ENCODE data around the gene XPO1.
A peak's percentile ranks its signal among the peaks of the same experiment; 100 is the strongest.
"Not testable (repeated sequence)": the region's sequence is repeated elsewhere in the genome, so short reads cannot be mapped to it uniquely, and the experiment has no call there.

The XPO1 gene

GRCh38 chr2:61463769-61464475 is 74.2 kb downstream of the XPO1 start:
- TF ChIP-seq CTCF (conservative IDR thresholded peaks at IDR 0.05; ENCODE audit: low read depth, low read length), result no peak
- H3K4me3 ChIP-seq (ENCODE audit: low read length), result no peak overlapping the region
- DNase-seq (ENCODE audit: low read depth), result peak; percentile 87

- TF ChIP-seq CTCF (conservative IDR thresholded peaks at IDR 0.05; ENCODE audit: low read depth, low read length), result no peak
- no peak overlapping the region for H3K4me3 ChIP-seq (ENCODE audit: low read length)
- no peak for DNase-seq (ENCODE audit: low read depth)
Observed at GRCh38 chr2:61461404-61461803, 76.8 kb downstream of the XPO1 start.

- no peak for DNase-seq (ENCODE audit: low read depth)
- H3K4me3 ChIP-seq (ENCODE audit: low read length), result no peak overlapping the region
- no peak for TF ChIP-seq CTCF (conservative IDR thresholded peaks at IDR 0.05; ENCODE audit: low read depth, low read length)
Observed at GRCh38 chr2:61460163-61460562, 78.0 kb downstream of the XPO1 start.

GRCh38 chr2:61456746-61457420 is 81.3 kb downstream of the XPO1 start:
- H3K4me3 ChIP-seq (ENCODE audit: low read length), result no peak overlapping the region
- DNase-seq (ENCODE audit: low read depth), result no peak
- no peak for TF ChIP-seq CTCF (conservative IDR thresholded peaks at IDR 0.05; ENCODE audit: low read depth, low read length)

- no peak for DNase-seq (ENCODE audit: low read depth)
- TF ChIP-seq CTCF (conservative IDR thresholded peaks at IDR 0.05; ENCODE audit: low read depth, low read length), result no peak
Observed at GRCh38 chr2:61456070-61456745, 81.9 kb downstream of the XPO1 start.

GRCh38 chr2:61454972-61455371 is 83.2 kb downstream of the XPO1 start:
- DNase-seq (ENCODE audit: low read depth); H3K4me3 ChIP-seq (ENCODE audit: low read length): not testable (repeated sequence)

More at GRCh38 chr2:61456070-61456745, 81.9 kb downstream of the XPO1 start:
- no peak overlapping the region for H3K4me3 ChIP-seq (ENCODE audit: low read length)

GRCh38 chr2:61454383-61454782 is 83.8 kb downstream of the XPO1 start:
- TF ChIP-seq CTCF (conservative IDR thresholded peaks at IDR 0.05; ENCODE audit: low read depth, low read length), result no peak
- no peak overlapping the region for H3K4me3 ChIP-seq (ENCODE audit: low read length)
- DNase-seq (ENCODE audit: low read depth), result no peak
